NB4 (cell line): ENCODE measurements around the gene C1orf56.

ENCODE experiments used
- MYC ChIP-seq: IDR thresholded peaks from 2 replicates; pipeline ENCODE4 v1.6.1; 2011; ENCODE audit warnings: low read depth, low read length
- POLR2A ChIP-seq: IDR thresholded peaks from 2 replicates; pipeline ENCODE4 v1.6.1; 2011; ENCODE audit warnings: mild to moderate bottlenecking; ENCODE audit not compliant: insufficient read length; ENCODE audit errors: extremely low read depth
- TF ChIP-seq, protein P1 (sequence below): IDR thresholded peaks from one replicate; pipeline ENCODE4 v1.5.1; 2012; ENCODE audit warnings: low read depth, low read length
- TF ChIP-seq, protein P2 (sequence below): IDR thresholded peaks from 2 replicates; pipeline ENCODE4 v1.6.1; 2011; ENCODE audit warnings: low read depth, low read length

DNA sequence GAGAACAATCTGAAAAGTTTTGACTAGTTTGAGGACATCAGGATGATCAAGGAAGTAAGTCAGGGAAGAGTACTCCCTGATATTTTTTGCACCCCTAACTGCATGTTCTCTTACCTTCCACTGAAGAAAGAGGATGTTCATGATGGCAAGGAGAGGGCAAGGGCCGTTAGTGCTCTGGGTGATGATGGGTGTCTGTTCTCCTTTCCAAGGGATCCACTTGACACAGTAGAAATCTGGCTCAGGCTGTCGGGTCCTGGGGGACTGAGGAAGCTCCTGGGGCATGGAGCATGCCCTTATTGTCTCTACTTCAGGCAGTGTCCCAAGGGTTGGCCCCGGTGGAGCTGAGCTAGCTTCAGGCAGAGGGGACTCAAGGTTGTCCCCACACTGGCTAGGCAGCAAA is 45.5 kb upstream of the C1orf56 start:
- TF ChIP-seq, protein P1, sequence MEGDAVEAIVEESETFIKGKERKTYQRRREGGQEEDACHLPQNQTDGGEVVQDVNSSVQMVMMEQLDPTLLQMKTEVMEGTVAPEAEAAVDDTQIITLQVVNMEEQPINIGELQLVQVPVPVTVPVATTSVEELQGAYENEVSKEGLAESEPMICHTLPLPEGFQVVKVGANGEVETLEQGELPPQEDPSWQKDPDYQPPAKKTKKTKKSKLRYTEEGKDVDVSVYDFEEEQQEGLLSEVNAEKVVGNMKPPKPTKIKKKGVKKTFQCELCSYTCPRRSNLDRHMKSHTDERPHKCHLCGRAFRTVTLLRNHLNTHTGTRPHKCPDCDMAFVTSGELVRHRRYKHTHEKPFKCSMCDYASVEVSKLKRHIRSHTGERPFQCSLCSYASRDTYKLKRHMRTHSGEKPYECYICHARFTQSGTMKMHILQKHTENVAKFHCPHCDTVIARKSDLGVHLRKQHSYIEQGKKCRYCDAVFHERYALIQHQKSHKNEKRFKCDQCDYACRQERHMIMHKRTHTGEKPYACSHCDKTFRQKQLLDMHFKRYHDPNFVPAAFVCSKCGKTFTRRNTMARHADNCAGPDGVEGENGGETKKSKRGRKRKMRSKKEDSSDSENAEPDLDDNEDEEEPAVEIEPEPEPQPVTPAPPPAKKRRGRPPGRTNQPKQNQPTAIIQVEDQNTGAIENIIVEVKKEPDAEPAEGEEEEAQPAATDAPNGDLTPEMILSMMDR, result no peak
- TF ChIP-seq MYC (no peak), POLR2A (no peak)
- TF ChIP-seq, protein P2, sequence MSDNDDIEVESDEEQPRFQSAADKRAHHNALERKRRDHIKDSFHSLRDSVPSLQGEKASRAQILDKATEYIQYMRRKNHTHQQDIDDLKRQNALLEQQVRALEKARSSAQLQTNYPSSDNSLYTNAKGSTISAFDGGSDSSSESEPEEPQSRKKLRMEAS, result no peak
